DLD1 (cell line): Measurements from ENCODE around the gene PRKG1.
"Not testable (repeated sequence)": the region's sequence is repeated elsewhere in the genome, so short reads cannot be mapped to it uniquely, and the experiment has no call there.

ENCODE experiments used
- in situ Hi-C: cut with HindIII; loops from 2 replicates; pipeline ENCODE4 v1.10.0; 2017; ENCODE audit warnings: low sequenced_read_pairs

PRKG1 gene

DNA sequence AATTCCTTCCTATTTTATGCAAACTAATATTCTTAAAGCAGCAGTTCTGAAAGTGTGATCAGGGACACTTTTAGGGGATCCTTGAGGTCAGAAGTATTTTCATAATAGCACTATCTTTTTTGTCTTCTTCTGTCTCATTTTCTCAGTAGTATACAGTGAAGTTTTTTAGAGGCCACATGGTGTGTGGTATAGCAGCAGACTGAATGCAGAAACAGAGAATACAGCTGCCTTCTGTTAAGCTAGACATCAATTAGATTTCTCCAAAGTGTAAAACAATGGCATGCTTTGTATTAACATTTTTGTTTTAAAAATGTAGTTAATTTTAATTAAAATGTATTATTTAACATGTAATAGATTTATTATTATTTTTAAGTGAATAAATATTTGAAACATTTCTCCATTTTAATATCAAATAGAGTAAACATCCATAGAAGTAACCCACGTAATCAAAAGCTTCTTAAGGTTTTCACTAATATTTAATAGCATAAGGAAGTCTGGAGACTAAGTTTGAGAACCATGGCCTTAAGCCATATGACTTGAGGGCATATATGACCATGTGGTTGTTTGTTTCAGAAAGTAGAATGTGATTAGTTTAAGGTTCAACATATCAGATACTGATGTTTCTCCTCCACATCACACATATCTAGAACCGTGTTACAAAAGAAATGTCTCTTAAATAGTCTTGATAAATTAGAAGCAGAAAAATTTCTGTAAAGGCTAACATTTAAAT lies 94.0 kb downstream of the PRKG1 start:
- in situ Hi-C loops = no loop called here

DNA sequence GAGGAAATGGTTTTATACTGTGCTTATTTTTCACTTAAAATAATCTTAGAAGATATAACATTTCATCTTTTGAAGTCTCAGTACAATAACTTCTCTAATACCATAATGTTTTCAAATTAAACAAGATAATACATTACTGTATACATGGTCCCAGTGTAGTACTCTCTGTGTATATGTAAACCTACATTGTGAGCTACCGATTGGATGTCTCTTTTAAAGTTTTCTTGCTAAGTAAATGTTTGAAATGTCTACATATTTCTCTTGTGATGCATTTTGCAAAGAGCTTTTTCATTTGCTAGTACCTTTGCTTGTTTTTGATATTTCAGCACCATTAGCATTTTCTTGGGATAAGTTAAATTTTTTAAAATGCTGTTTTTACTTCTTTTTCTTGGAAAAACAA lies 94.8 kb downstream of the PRKG1 start:
- in situ Hi-C loops = no loop called here

DNA sequence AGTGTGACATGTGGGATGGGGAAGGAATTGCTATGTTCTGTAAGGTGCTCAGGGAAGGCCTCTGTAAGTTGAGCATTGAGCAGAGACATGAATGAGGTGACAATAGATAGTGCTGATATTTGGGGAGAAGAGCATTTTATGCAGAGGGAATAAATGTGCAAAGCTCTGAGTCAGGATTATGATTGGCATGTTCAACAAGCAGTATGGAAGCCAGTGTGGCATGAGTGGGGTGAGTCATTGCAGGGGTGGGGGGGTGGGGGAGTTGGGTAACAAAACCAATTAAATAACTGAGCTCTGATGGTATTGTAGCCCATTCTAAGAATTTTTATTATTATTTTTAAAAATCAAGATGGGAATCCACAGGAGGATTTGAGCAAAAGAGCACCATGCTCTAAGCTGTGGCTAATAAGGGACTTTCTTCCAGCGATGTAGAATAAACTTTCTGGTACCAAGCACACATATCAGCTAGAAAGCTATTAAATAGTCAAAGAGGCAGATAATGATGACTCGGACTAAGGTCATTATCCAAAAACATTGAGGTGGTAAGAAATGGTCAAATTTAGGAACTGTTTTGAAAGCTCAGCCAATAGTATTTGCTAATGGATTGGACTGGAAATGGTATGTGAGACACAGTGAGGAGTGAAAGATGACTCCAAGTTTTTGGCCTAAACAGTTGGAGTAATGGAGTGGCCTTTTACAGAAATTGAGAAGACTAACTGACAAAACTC lies 96.4 kb downstream of the PRKG1 start:
- in situ Hi-C loops = no loop called here

DNA sequence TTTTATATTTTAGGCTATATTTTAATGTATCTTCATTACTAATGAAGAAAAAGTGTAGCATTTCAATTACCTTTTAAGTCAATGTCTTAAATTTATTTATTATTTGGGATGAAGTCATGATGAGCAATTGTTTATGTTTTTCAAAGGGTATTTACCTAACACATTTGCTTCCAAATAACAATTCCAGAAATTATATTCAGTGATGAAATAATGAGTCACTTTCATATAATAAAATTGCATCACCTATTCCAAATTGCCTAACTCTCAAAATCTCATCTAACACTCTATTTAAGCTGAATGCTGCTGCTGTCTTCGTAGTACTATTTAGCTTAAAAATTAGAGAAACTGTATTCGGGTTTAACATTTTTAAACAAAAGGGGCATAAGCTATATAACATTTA lies 97.7 kb downstream of the PRKG1 start:
- in situ Hi-C loops = no loop called here

DNA sequence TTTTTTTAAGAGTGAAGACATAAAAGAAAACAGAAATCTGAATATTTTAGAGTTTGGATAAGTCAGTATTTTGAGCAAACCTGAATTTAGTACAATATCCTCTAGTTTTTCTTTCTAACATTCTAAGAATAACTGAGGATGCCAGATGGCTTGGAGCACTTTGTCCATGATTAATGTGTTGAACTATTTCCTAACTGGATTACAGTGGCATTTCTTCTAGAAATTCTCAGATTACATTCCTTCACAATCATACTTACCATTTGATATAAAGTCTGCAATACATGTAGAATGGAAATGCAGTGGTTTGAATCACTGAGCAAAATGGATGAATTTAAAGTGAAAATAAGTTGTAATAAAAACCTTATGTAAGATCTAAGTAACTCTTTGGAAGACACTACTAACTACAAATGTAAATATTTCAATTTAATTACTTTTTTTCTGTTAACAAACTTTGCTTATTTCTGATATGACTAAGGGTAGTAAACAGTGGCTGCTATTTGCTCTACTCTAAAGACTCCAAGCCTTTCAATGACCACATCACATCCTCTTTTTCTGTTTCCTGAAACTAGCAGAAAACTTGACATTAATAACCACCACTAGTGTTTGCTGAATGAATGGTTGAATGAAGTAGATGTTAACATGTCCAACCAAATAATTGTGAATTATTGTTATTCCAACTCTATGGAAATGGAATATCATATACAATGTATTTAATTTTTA lies 102.8 kb downstream of the PRKG1 start:
- in situ Hi-C loops = no loop called here

DNA sequence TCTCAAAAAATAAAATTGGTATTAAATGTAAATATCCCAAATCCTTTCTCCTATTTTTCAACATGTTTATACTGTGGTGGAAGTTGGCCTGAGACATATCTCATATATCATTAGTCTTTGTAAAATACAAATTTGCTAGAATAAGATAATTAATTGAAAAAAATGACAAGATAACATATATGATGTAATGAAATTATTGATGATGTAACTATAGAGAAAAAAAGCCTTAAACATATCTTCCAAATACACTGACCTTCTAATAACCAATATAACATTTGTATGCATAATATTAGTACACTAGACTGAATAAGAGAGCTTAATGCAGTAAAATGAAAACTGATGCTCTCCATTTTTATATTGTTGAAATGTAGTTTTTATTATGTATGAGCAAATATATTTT lies 104.3 kb downstream of the PRKG1 start:
- in situ Hi-C loops = no loop called here

DNA sequence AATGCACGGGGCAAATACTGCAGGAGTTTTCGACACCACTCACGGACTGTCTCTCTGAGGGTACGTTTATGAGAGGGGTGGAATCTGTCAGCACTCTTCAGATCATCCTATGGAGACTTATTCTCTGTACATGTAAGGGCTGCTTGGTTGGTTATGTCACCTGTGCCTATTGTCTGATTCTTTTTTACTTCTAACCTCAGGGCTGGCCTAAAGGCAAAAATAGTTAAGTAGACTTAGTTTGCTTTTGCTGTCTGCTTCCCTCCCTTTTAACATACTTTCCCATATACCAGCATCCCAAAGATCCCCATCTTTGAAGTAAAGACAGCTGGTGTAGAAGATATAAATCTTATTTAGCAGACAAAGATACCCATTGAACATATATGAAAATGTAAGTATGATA lies 105.9 kb downstream of the PRKG1 start:
- in situ Hi-C loops = no loop called here

DNA sequence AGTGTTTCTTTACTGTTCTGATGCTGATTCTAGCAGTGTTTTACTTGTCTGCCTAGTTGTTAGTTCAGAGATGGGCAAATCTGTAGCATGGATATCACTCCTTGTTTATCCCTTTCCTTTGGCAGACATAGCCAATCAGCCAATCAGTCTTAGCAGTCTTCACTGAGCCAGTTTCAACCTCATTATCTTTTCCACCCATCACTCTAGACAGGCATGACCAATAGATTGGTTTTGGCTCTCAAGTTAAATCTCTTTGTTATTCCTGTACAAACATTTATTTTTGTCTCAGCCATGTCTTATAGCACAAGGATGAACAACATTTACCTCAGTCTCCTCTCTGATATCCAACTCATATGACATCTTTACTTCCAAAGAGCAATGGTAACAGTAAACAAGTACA lies 109.5 kb downstream of the PRKG1 start:
- in situ Hi-C loops = no loop called here

DNA sequence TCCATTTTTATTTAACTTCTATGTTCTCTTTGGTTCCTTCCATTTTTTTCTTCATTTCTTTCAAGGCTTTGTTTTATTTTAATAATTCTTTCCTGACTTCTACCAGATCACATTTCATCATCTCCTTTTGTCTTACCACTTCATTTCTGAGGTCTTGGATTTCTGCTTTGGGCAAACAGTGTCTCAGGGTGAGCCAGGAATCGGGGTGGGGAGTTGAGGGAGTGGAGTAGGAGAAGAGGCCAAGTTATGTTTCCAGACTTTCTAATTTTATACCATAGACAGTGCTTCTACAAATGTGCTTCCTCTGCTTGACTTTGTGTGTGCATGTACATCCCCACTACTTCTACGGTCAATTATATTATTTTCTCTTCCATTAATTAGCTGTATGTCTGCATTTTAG lies 112.1 kb downstream of the PRKG1 start:
- in situ Hi-C loops = no loop called here

DNA sequence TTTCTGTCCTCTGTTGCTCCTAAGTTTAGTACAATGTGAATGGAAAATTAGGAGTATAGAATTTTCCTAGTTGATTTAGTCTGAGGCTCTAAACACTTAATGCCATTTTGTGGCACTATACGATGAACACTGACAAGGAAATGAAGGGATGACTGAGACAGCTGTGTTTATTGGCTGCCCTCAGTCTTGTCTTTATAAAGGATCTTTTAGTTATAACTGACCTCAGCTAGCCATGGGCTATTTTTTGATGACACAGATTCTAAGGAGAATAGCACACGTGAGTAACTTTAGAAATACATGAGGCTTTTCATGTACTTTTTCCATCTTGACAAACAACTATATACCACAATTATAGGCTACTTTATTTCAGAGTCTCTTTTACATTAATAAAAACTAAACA lies 113.7 kb downstream of the PRKG1 start:
- in situ Hi-C loops = no loop called here

DNA sequence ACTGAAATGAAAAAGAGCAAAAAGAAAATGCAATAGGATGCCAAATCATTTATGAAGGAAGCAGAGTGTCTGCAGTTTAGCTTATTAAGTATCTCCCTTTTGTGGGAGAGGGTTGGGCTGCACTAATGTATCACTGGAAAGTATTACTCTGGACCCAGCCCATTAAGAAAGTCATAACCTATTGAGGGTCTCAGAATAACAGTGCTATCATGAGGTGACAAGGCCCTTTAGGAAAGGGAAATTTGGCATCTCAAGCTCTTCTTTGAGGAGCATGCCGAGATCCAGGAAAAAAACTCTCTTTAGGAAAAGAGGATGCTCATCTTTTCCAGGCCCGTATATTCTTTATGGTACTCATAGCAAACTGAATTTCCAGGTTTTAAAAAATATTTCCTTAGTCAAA lies 114.6 kb downstream of the PRKG1 start:
- in situ Hi-C loops = no loop called here

DNA sequence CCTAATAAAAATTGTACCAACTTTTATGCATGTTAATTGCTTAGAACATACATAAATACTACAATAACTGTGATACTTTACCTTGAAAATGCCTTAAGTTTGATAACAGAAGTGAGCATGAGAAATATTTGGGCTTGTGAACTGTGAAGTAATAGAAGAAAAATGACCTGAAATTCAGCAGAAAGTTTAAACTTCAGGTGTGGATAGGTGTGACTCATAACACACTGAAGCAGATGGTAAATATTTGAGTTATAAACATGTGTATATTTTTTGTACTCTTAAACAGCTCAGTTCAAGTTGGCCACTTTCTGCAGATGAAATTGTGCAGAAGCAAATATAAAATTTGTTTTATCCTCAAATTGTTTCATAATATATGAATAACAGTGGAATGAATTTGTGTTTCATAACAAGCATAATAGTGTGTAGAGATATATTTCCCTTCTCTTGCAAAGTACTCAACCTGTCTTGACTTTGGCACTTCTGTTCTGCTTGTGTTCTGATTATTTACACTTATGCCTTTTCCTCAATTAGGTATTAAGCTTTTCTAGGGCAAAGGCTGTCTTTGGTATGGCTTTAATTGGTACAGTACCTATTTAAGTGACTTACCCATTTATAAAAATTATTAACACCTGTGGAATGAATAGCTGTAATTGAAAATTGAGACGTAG lies 122.4 kb downstream of the PRKG1 start:
- in situ Hi-C loops = no loop called here

DNA sequence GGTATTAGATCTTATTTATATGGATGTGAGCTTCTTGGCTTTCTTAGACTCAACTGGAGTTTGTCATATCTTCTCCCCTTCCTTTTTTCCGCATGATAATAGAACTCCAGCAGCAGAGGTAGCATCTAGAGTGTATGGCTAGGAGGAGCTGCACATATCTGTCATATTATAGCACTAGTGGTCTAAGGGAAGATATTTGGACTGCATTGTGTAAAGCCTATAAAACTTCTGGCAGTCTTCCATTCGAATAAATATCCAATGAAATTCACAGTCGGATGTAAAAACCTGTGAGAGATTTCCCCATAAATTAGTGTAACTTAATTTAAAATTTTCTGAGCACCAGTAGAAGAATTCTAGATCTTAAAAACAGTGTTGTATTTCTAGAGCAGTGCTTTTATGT lies 123.9 kb downstream of the PRKG1 start:
- in situ Hi-C loops = no loop called here

DNA sequence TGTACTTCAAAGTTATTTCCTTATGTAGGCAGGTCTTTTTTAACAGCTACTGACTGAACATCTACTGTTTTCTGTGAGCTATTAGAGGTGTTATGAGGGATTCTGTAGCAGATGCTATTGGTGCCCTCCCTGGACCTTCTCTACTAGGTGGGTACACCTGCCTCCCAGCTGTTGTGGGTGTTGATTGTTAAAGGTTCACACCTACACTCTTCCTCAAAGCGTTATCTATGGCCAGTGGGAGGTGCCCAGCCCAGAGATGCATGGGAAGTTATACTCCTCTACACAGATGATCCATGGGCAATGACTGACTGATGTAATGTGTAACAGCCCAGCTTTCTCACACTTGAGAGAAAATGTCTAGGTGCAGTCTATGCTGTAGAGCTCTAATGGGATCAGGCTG lies 127.7 kb downstream of the PRKG1 start:
- in situ Hi-C loops = no loop called here

DNA sequence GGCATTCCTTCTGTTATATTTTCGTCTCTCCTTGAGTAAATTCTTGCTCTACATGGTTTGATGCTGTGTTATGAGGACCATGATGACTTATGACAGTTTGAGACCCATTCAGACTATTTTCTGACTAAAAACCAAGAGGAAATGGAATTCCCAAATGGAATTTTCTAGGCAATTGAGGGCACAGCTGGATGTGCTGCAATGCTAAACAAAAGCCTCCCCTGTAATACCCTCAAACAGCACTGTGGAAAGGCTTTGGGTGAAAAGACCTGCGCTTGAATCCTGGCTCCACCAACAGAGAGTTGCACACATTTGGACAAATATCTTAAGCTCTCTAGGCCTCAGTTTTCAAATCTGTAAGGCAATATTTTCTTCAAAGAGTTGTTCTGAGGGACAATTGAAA lies 129.1 kb downstream of the PRKG1 start:
- in situ Hi-C loops = no loop called here

DNA sequence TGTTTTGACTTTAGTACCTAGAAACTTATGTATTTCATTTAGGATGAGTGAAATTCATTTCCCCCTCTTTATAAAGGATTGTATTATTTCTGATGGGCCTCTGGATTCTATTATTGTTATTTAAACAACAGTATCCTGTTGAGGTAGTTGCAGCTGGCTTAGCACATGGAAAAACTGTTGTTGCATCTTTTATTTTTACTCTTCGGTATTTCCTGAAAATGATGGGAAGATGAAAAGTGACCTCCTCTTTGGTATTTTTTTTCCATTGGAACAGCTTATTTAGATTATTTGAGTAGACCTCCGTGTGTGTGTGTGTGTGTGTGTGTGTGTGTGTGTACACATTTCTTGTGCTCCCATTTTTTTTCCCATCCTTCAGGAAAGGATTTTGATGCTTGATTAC lies 129.8 kb downstream of the PRKG1 start:
- in situ Hi-C loops = no loop called here

DNA sequence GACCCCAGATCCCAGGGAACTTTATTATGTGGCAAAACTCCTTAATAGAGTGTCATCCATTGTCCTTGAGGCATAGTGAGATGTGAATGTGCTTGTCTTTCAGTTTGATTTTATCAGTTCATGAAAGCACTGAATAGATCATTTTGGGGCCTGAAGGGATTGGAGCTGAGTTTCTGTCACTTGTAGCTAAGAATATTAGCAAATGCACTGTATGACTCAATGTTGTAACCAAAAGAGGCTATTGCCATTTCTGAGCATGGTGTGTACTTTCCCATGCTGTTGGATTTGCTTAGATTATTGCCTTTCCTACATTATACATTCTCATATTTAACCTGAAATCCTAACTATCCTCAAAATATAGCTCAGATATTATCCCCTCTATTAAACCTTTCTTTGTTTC lies 130.4 kb downstream of the PRKG1 start:
- in situ Hi-C loops = no loop called here

DNA sequence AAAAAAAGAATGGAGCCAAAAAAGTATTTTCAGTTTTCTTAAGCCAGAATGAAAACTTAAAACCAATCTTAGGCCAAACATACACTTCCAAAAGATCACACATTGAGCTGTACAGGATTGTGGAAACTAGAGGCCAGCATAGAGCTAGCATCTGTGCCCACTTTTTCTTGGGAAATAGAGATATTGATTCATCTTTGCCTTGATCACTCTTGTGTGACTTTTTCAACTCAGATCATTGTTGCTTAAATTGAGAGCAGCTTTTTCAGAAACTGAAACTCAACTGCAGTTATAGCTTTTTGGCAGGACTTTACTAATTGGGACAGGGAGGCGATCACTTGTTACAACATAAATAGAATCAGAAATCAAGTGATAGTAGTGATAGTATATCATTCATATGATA lies 132.2 kb downstream of the PRKG1 start:
- in situ Hi-C loops = no loop called here

DNA sequence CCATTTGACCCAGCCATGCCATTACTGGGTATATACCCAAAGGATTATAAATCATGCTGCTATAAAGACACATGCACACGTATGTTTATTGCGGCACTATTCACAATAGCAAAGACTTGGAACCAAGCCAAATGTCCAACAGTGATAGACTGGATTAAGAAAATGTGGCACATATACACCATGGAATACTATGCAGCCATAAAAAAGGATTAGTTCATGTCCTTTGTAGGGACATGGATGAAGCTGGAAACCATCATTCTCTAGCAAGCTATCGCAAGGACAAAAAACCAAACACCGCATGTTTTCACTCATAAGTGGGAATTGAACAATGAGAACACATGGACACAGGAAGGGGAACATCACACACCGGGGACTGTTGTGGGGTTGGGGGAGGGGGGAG lies 138.7 kb downstream of the PRKG1 start:
- in situ Hi-C loops = not testable (repeated sequence)

DNA sequence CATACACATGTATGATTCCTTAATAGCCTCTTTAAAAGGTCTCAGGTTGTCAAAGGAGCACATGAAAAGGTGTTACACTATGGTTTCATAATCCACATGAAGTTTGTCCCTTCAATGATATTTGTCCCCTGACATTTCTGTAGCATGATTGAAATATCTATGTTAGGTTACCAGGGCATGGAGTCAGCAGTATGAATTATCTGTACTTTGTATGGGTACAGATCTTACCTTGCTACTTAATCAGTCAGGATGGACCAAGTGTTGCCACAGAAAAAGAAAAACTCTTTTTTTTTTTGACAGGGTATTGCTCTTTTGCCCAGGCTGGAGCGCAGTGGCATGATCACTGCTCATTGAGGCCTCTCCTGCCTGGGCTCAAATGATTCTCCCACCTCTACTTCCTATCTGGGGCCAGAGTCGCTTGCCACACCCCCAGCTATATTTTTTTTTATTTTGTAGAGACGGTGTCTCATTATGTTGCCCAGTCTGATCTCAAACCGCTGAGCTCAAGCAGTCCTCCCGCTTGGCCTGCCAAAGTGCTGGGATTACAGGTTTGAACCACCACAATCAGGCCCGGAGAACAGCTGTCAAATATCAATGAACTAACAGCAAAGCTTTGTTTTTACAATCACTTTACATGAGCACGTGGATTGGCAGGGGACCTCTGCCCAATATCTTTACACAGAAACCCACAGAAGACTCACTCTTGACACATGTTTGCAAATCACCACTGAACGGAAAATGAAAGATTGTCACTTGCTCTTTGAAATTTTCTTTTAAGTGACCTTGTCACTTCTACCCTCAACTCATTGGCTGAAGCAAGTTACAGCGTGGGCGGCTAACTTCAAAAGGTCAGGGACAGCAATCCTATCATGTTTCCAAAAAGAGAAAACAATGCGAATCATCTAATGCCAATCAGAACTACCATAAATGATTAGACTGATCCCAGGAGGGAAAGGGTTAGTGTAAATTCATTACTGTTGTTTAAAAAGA lies 140.2 kb downstream of the PRKG1 start:
- in situ Hi-C loops = no loop called here
